T-helper 9 cell (primary cell): Measurements from ENCODE around the gene VPS26C.
"Not testable (repeated sequence)": the region's sequence is repeated elsewhere in the genome, so short reads cannot be mapped to it uniquely, and the experiment has no call there.

ENCODE experiments used
- DNase-seq: peaks from one replicate; pipeline ENCODE4 v3.0.0-alpha.2; 2020

Gene VPS26C

DNA sequence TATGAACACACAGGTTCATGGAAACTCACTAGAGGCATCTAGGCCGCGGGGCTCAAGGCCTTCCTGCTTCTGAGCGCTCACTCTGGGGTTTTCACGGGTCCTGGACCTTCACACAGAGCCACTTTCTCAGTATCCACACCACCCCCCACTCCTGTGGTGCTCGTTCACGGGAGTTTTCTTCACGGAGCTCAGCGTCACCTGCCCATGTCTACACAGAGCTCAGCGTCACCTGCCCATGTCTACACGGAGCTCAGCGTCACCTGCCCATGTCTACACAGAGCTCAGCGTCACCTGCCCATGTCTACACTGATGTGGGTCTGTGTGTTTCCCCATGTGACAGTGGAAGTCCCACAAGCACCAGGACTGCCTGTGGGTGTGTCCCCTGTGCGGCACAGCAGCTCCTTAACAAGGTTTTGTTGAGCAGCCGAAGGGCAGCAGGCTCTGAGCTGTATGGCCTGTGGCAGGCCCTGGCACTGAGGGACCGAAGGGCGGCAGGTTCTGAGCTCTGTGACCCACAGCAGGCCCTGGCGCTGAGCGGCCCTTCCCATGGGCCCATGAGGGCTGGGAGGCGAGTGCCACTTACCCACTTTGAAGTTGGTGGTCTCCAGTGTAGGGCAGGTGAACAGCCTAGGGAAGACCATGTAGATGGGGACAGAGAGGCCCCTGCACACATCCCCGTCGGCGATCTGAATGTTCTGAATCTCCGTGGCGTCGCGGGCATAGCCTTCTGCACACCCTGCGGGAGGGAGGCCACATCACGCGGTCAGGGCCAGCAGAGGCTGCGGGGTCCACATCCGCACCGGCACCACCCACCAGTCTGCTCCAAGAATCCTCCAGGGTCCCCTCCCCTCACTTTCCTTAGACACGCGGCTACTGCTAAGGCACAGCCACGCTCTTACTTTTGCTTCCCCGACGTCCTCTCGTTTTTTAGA is 39.8 kb downstream of the VPS26C start:
- no peak for DNase-seq

DNA sequence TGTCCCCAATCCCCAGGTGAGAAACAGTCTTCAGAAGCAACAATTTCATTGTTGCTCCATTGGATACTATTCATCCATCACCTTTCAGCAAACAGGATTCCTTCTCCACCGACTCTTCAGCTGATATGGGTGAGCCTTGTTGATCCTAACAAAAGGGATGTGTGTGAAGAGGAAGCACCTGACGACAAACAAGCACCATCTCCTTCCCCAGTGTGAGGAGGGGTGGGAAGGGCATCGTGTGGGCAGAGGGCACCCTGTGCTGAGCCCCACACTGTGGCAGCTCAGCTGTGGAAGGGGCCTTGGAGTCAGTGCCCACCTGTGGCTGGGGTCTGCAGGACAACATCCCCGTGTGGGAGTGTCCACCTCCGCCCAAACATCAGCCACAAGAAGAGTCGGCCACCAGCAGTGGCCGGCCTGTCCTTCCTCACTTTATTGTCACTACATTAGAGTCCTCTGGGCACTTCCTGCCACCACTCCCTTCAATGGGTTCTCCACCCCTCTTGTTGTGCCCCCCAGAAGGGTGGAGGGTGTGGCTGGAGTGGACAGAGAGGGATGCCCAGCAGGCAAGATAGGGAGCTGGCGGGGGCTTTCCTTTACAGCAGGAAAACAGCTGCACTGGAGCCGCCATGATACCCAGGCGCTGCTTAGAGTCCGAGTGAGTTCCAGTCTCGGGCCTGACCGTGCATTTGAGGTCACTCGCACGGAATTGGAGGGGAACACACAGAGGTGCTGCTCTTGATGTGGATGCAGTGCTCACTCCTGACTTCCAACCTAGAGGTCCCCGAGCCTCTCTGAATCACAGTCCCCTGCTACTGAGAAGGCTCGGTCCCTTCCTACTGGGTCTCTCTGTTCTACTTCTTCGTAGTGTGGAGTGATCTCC is 40.9 kb downstream of the VPS26C start:
- DNase-seq, result no peak

GRCh38 chr21:37224861-37225839 is 42.0 kb downstream of the VPS26C start:
- DNase-seq, result no peak

GRCh38 chr21:37223804-37224345 is 43.3 kb downstream of the VPS26C start:
- DNase-seq, result no peak

- not testable (repeated sequence) for DNase-seq
Observed at GRCh38 chr21:37222248-37222647, 44.9 kb downstream of the VPS26C start.

GRCh38 chr21:37220981-37221664 is 46.0 kb downstream of the VPS26C start:
- peak; percentile 90 for DNase-seq

DNA sequence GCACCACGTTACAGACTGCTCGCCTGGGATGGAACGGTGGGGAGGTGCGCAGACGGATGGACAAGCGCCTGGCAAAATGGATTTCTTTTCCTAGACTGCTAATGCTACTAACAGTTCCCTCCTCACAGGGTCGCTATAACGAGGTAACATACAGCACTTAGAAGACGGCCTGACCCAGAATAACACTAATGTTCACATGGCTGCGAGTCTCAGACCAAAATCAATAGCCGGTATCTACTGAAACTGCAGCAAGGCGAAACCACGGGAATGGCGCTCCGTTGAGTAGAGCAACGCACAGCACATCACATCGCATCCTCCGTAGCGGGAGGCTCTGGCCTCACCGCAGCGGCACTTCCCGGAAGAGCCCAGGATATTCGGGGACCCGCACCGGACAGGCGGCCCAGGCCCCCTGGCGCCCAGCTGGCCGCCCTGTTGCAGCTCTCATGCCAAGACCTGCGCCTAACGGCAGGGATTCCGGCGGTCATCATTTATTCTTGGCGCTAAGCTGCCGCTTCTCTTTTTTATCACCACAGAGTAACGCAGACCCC is 46.6 kb downstream of the VPS26C start:
- peak; percentile 20 for DNase-seq

DNA sequence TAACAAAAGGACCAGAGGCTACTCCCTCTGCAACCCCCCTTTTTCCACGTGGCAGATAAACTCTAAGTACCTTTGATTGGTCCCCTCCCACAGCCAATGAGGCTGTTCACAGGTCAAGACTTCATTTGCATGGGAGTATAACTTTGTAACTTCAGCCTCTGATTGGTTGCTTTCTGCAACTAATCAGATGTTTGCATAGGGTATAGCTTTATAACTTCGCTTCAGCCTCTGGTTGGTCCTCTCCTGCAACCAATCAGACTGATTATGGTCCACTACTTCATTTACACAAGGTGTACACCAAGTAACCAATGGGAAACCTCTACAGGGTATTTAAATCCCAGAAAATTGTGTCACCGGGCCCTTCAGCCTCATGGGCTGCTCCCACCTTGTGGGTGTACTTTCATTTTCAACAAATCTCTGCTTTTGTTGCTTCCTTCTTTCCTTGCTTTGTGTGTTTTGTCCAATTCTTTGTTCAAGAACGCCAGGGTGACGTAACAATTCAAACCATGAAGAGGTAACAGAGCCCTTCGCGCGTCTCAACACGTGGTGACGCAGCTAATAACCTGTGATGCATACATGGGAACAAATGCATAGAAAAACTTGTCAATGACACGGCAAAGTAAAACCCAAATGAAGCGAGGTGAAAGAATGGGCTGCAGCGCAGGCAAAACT is 47.2 kb downstream of the VPS26C start:
- no peak for DNase-seq

- DNase-seq, result no peak
Observed at GRCh38 chr21:37214952-37215351, 52.2 kb downstream of the VPS26C start.

GRCh38 chr21:37210799-37211198 is 56.3 kb downstream of the VPS26C start:
- DNase-seq, result no peak

- DNase-seq, result no peak
Observed at GRCh38 chr21:37210130-37210529, 57.0 kb downstream of the VPS26C start.

DNA sequence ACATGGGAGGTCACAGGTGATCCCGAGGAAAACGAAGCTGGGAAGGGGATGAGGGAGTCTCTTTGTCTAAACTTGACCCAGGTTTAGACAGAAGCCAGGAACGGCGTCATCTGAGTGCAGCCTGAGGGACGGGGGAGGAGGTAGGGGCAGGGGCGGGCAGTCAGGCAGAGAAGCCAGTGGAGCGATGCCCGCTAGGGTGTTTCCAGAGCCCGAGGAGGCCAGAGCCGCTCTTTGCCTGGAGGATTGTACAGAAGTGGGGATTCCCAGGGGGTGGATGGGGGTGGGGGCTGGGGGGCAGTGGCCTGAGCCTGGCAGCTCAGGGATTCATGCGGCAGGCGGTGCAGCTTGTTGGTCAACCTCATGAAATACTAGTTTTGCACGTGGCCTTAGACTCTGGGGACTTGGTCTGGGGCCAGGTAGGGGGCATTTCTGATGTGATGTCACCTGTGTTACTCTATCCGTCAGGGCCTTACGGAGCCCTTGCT is 58.4 kb downstream of the VPS26C start:
- DNase-seq, result no peak

GRCh38 chr21:37208056-37208721 is 58.9 kb downstream of the VPS26C start:
- DNase-seq, result no peak

DNA sequence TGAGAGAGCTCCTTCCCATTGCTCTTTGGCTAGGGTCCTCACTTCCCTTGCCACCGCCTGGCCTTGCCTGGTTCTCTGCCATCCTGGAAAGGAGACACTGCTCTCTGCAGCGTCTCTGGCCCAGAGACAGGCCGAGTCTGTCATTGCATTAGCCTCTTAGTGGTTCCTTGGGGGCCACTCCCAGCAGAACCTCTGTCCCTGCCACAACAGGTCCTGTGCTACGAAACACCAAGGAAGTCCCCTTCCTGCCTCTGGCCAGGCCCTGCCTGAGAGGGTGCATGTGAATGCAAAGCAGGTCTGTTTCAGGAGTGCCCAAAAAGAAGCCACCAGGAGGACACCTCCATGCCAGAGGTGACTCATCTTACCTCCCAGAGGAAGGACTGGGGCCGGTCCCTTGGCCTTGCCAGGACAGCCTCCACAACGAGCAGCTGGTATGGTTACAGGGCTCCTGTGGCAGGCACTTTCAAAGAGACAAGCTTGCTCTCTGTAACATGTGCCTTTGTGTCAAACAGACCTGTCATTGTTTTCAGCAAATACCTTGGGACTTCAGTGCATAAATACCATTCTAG is 59.6 kb downstream of the VPS26C start:
- DNase-seq, result no peak

GRCh38 chr21:37206496-37206895 is 60.6 kb downstream of the VPS26C start:
- no peak for DNase-seq

GRCh38 chr21:37204580-37204979 is 62.6 kb downstream of the VPS26C start:
- DNase-seq, result no peak

GRCh38 chr21:37202221-37203110 is 64.7 kb downstream of the VPS26C start:
- DNase-seq, result no peak
